ENCODE measurements around the gene ARHGEF40. TPM values are rescaled to one million over a fixed set of nuclear protein-coding genes. Genes with fewer than 3 reads are reported as not detected.

Gene ARHGEF40
- total RNA-seq, 1 experiment from 2014 or later, result 74.2 TPM

DNA sequence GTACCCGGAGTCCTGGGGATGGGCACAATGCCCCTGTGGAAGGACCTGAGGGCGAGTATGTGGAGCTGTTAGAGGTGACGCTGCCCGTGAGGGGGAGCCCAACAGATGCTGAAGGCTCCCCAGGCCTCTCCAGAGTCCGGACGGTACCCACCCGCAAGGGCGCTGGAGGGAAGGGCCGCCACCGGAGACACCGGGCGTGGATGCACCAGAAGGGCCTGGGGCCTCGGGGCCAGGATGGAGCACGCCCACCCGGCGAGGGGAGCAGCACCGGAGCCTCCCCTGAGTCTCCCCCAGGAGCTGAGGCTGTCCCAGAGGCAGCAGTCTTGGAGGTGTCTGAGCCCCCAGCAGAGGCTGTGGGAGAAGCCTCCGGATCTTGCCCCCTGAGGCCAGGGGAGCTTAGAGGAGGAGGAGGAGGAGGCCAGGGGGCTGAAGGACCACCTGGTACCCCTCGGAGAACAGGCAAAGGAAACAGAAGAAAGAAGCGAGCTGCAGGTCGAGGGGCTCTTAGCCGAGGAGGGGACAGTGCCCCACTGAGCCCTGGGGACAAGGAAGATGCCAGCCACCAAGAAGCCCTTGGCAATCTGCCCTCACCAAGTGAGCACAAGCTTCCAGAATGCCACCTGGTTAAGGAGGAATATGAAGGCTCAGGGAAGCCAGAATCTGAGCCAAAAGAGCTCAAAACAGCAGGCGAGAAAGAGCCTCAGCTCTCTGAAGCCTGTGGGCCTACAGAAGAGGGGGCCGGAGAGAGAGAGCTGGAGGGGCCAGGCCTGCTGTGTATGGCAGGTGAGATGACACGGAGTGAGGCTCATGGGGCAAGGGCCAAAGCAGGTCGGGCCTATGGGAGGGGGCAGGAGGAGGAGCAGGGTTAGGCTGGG, 4.5 kb downstream of the ARHGEF40 start (continued):
- TF ChIP-seq ZNF396 (CRISPR knock-in tag; IDR thresholded peaks at IDR 0.05; ENCODE audit: borderline replicate concordance) (no peak), SMAD3 (CRISPR knock-in tag; IDR thresholded peaks at IDR 0.05; ENCODE audit: borderline replicate concordance) (no peak), ETV6 (CRISPR knock-in tag; IDR thresholded peaks at IDR 0.05) (no peak), CREM (CRISPR knock-in tag; IDR thresholded peaks at IDR 0.05) (no peak), ZNF121 (CRISPR knock-in tag; IDR thresholded peaks at IDR 0.05) (no peak), IRF2 (CRISPR knock-in tag; IDR thresholded peaks at IDR 0.05; ENCODE audit: borderline replicate concordance, low read depth) (no peak), TCF7 (CRISPR knock-in tag; IDR thresholded peaks at IDR 0.05; ENCODE audit: low read depth) (no peak)
- TF ChIP-seq, protein P1, sequence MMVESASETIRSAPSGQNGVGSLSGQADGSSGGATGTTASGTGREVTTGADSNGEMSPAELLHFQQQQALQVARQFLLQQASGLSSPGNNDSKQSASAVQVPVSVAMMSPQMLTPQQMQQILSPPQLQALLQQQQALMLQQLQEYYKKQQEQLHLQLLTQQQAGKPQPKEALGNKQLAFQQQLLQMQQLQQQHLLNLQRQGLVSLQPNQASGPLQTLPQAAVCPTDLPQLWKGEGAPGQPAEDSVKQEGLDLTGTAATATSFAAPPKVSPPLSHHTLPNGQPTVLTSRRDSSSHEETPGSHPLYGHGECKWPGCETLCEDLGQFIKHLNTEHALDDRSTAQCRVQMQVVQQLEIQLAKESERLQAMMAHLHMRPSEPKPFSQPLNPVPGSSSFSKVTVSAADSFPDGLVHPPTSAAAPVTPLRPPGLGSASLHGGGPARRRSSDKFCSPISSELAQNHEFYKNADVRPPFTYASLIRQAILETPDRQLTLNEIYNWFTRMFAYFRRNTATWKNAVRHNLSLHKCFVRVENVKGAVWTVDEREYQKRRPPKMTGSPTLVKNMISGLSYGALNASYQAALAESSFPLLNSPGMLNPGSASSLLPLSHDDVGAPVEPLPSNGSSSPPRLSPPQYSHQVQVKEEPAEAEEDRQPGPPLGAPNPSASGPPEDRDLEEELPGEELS (CRISPR knock-in tag; IDR thresholded peaks at IDR 0.05), result no peak
- TF ChIP-seq, protein P2, sequence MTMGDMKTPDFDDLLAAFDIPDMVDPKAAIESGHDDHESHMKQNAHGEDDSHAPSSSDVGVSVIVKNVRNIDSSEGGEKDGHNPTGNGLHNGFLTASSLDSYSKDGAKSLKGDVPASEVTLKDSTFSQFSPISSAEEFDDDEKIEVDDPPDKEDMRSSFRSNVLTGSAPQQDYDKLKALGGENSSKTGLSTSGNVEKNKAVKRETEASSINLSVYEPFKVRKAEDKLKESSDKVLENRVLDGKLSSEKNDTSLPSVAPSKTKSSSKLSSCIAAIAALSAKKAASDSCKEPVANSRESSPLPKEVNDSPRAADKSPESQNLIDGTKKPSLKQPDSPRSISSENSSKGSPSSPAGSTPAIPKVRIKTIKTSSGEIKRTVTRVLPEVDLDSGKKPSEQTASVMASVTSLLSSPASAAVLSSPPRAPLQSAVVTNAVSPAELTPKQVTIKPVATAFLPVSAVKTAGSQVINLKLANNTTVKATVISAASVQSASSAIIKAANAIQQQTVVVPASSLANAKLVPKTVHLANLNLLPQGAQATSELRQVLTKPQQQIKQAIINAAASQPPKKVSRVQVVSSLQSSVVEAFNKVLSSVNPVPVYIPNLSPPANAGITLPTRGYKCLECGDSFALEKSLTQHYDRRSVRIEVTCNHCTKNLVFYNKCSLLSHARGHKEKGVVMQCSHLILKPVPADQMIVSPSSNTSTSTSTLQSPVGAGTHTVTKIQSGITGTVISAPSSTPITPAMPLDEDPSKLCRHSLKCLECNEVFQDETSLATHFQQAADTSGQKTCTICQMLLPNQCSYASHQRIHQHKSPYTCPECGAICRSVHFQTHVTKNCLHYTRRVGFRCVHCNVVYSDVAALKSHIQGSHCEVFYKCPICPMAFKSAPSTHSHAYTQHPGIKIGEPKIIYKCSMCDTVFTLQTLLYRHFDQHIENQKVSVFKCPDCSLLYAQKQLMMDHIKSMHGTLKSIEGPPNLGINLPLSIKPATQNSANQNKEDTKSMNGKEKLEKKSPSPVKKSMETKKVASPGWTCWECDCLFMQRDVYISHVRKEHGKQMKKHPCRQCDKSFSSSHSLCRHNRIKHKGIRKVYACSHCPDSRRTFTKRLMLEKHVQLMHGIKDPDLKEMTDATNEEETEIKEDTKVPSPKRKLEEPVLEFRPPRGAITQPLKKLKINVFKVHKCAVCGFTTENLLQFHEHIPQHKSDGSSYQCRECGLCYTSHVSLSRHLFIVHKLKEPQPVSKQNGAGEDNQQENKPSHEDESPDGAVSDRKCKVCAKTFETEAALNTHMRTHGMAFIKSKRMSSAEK (CRISPR knock-in tag; IDR thresholded peaks at IDR 0.05; ENCODE audit: borderline replicate concordance), result no peak
- TF ChIP-seq, protein P3, sequence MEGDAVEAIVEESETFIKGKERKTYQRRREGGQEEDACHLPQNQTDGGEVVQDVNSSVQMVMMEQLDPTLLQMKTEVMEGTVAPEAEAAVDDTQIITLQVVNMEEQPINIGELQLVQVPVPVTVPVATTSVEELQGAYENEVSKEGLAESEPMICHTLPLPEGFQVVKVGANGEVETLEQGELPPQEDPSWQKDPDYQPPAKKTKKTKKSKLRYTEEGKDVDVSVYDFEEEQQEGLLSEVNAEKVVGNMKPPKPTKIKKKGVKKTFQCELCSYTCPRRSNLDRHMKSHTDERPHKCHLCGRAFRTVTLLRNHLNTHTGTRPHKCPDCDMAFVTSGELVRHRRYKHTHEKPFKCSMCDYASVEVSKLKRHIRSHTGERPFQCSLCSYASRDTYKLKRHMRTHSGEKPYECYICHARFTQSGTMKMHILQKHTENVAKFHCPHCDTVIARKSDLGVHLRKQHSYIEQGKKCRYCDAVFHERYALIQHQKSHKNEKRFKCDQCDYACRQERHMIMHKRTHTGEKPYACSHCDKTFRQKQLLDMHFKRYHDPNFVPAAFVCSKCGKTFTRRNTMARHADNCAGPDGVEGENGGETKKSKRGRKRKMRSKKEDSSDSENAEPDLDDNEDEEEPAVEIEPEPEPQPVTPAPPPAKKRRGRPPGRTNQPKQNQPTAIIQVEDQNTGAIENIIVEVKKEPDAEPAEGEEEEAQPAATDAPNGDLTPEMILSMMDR (IDR thresholded peaks at IDR 0.05), result no peak
- TF ChIP-seq, protein P4, sequence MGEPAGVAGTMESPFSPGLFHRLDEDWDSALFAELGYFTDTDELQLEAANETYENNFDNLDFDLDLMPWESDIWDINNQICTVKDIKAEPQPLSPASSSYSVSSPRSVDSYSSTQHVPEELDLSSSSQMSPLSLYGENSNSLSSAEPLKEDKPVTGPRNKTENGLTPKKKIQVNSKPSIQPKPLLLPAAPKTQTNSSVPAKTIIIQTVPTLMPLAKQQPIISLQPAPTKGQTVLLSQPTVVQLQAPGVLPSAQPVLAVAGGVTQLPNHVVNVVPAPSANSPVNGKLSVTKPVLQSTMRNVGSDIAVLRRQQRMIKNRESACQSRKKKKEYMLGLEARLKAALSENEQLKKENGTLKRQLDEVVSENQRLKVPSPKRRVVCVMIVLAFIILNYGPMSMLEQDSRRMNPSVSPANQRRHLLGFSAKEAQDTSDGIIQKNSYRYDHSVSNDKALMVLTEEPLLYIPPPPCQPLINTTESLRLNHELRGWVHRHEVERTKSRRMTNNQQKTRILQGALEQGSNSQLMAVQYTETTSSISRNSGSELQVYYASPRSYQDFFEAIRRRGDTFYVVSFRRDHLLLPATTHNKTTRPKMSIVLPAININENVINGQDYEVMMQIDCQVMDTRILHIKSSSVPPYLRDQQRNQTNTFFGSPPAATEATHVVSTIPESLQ (CRISPR knock-in tag; IDR thresholded peaks at IDR 0.05), result no peak

DNA sequence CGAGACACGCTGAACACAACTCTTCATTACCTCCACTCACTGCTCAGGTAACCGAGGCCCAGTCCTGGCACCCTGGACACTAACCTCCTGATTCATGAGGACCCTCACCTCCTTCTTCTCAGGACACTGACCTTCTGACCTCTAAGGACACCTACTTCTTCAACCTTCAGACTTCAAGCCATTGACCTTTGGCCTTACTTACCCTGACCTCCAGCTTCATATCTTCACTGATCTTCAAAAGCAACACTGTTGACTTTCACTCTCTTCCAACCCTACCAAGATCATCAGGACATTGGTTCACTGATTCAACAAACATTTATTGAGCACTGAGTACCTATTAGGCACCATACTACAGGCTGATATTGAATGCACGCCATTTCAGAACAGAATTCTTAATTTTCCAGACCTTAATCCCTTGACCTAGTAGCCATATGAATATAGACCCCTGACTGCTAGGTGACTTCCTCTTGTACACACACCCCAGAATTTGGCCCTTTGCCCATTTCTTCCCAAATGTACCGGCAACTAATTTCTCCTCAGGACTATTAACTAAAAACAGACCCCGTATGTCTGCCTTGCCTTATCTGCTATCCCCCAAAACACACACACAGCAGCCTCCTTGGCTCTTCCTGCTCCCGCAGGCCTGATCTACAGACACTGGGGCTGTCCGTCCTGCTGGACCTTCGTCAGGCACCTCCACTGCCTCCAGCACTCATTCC, 5.8 kb downstream of the ARHGEF40 start:
- ChIA-PET POLR2A (no interaction called here), CTCF (interaction anchor here (1.3 kb wide), 1 partner anchor 17 kb away, joined by 4 read pairs; no protein-coding TSS in a partner anchor)
- no peak overlapping the region for H3K27ac Mint-ChIP-seq
- no peaks in the 10 kb centered on the region for H3K27me3 Mint-ChIP-seq (ENCODE audit: low read depth)
- H3K36me3 Mint-ChIP-seq, result peaks cover 63% of the 10 kb centered on the region
- ATAC-seq, result no peak
- no peak overlapping the region for H3K4me3 Mint-ChIP-seq
- no peak for DNase-seq (ENCODE audit: low spot score)
- peaks cover 17% of the 10 kb centered on the region for H3K4me1 Mint-ChIP-seq
- H3K9me3 Mint-ChIP-seq, result no peaks in the 10 kb centered on the region
- TF ChIP-seq, protein P5, sequence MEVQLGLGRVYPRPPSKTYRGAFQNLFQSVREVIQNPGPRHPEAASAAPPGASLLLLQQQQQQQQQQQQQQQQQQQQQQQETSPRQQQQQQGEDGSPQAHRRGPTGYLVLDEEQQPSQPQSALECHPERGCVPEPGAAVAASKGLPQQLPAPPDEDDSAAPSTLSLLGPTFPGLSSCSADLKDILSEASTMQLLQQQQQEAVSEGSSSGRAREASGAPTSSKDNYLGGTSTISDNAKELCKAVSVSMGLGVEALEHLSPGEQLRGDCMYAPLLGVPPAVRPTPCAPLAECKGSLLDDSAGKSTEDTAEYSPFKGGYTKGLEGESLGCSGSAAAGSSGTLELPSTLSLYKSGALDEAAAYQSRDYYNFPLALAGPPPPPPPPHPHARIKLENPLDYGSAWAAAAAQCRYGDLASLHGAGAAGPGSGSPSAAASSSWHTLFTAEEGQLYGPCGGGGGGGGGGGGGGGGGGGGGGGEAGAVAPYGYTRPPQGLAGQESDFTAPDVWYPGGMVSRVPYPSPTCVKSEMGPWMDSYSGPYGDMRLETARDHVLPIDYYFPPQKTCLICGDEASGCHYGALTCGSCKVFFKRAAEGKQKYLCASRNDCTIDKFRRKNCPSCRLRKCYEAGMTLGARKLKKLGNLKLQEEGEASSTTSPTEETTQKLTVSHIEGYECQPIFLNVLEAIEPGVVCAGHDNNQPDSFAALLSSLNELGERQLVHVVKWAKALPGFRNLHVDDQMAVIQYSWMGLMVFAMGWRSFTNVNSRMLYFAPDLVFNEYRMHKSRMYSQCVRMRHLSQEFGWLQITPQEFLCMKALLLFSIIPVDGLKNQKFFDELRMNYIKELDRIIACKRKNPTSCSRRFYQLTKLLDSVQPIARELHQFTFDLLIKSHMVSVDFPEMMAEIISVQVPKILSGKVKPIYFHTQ (CRISPR knock-in tag; IDR thresholded peaks at IDR 0.05), result no peak
- TF ChIP-seq, protein P6, sequence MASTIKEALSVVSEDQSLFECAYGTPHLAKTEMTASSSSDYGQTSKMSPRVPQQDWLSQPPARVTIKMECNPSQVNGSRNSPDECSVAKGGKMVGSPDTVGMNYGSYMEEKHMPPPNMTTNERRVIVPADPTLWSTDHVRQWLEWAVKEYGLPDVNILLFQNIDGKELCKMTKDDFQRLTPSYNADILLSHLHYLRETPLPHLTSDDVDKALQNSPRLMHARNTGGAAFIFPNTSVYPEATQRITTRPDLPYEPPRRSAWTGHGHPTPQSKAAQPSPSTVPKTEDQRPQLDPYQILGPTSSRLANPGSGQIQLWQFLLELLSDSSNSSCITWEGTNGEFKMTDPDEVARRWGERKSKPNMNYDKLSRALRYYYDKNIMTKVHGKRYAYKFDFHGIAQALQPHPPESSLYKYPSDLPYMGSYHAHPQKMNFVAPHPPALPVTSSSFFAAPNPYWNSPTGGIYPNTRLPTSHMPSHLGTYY (CRISPR knock-in tag; IDR thresholded peaks at IDR 0.05), result no peak
- TF ChIP-seq, protein P7, sequence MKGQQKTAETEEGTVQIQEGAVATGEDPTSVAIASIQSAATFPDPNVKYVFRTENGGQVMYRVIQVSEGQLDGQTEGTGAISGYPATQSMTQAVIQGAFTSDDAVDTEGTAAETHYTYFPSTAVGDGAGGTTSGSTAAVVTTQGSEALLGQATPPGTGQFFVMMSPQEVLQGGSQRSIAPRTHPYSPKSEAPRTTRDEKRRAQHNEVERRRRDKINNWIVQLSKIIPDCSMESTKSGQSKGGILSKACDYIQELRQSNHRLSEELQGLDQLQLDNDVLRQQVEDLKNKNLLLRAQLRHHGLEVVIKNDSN (CRISPR knock-in tag; IDR thresholded peaks at IDR 0.05), result no peak
- no peak for TF ChIP-seq ZNF317 (CRISPR knock-in tag; IDR thresholded peaks at IDR 0.05; ENCODE audit: borderline replicate concordance, low read depth)
- no peak for TF ChIP-seq NFATC4 (CRISPR knock-in tag; IDR thresholded peaks at IDR 0.05)
- TF ChIP-seq ZNF263 (CRISPR knock-in tag; IDR thresholded peaks at IDR 0.05; ENCODE audit: low read depth), result no peak

Measured in WTC11 (cell line).